Heart left ventricle (tissue), 16 donors: ENCODE data around the gene FAM241A. TPM values are rescaled to one million over a fixed set of nuclear protein-coding genes. Genes with fewer than 3 reads are reported as not detected.
"Not testable (repeated sequence)": the region's sequence is repeated elsewhere in the genome, so short reads cannot be mapped to it uniquely, and the experiment has no call there.

Experiments
- ATAC-seq, 4 donors: fragments of 200-7000 bp; cut with Tn5 transposase; one replicate each; pipeline ENCODE4 v1.9.1; 2020 to 2022; ENCODE audit warnings: moderate library complexity in 4 of 4, mild to moderate bottlenecking in 3 of 4, moderate number of reproducible peaks in 1 of 4
- DNase-seq, 5 donors: peaks; one replicate each; pipeline ENCODE4 v3.0.0-alpha.2; 2020
- H3K27ac ChIP-seq, 12 donors: fragments of 200-600 bp; sonication (generic) in 4 of 12; one replicate each; pipeline versions ENCODE4 v1.5.0 to v1.8.0; 2016 to 2022; ENCODE audit warnings: mild to moderate bottlenecking in 2 of 12
- H3K27me3 ChIP-seq, 9 donors: fragments of 200-600 bp; sonication (generic) in 2 of 9; one replicate each; pipeline versions ENCODE4 v1.5.1 to v1.8.0; 2016 to 2022; ENCODE audit warnings: mild to moderate bottlenecking in 3 of 9
- H3K36me3 ChIP-seq, 9 donors: fragments of 200-600 bp; sonication (generic) in 2 of 9; one replicate each; pipeline versions ENCODE4 v1.5.0 to v1.8.0; 2018 to 2022; ENCODE audit warnings: mild to moderate bottlenecking in 2 of 9
- H3K4me1 ChIP-seq, 12 donors: fragments of 200-600 bp; sonication (generic) in 4 of 12; one replicate each; pipeline versions ENCODE4 v1.5.0 to v1.8.0; 2016 to 2022; ENCODE audit warnings: mild to moderate bottlenecking in 3 of 12
- H3K4me3 ChIP-seq, 12 donors: fragments of 200-600 bp; sonication (generic) in 4 of 12; one replicate each; pipeline versions ENCODE4 v1.5.0 to v1.8.0; 2017 to 2022; ENCODE audit warnings: mild to moderate bottlenecking in 9 of 12, moderate library complexity in 4 of 12
- H3K9me3 ChIP-seq, 12 donors: fragments of 200-600 bp; sonication (generic) in 4 of 12; one replicate each; pipeline versions ENCODE4 v1.5.0 to v1.8.0; 2016 to 2022; ENCODE audit warnings: mild to moderate bottlenecking in 1 of 12
- POLR2A ChIP-seq, 2 donors: fragments of 450-650 bp; IDR thresholded peaks; one replicate each; pipeline ENCODE4 v1.6.1; 2017; ENCODE audit warnings: antibody characterized with exemption in 2 of 2, mild to moderate bottlenecking in 2 of 2, moderate library complexity in 2 of 2
- WGBS, 4 donors: extraction: QIAGEN DNeasy Blood & Tissue Kit in 2 of 4; methylation state at CpG; one replicate each; pipeline versions ENCODE4 v1.1.5 to v1.1.7; 2013 to 2018; 5-methylcytosine and 5-hydroxymethylcytosine counted together
- intact Hi-C, 10 donors: fragments of 100-400 bp; cut with DNase I; formaldehyde crosslinking; loops; one replicate each; pipeline versions ENCODE4 v1.11.1 to v1.14.2; 2022
- polyA plus RNA-seq, 2 donors: library from polyadenylated mRNA; stranded (reverse); fragments of 200-250 nt; gene quantifications; one replicate each; pipeline ENCODE4 v1.2.3, GENCODE V29; 2013
- total RNA-seq, 9 donors: library from RNA; depleted of rRNA in 2 of 9; stranded (reverse); fragments of >200 nt in 2 of 9; fragmentation: NEBNext Ultra II Directional in 3 of 9; extraction: Animal tissue kit (Norgen Biotek cat#: 25700) in 3 of 9; gene quantifications; one replicate each; pipeline versions ENCODE4 v1.1.0 to v1.2.4, GENCODE V29; 2016 to 2023
- TF ChIP-seq, protein P1 (sequence below), 12 donors: fragments of 200-600 bp; sonication (generic) in 4 of 12; IDR thresholded peaks; one replicate each; pipeline versions ENCODE4 v1.5.0 to v1.8.0; 2018 to 2022; ENCODE audit warnings: antibody characterized with exemption in 12 of 12, mild to moderate bottlenecking in 5 of 12
- donor health status: ischemic (EF 13 %, LVEDD 7.1; RV severe dilation, severe dysfunction).
- donor health status: healthy with polysubstance abuse.
- donor health status: DM: no; HTN: yes; CAD: no.
- donor health status: DM: no; HTN: no; CAD: no.
- donor health status: ischemic (EF 25% LVEDD 6.9; RV normal size, moderate dysfunction).
- donor health status: ischemic (EF 25% LVEDD 5.7; RV mildly dilated, moderate dysfunction).
- donor health status: healthy.
- donor health status: DM: yes; HTN: yes; CAD: no.
- donor health status: ischemic (EF 35%, LVEDD 5.7; RV mildly dilated, moderate dysfunction).
- donor health status: nonischemic (EF 11% LVEDD 7.7; RV severe dilation, severe dysfunction).
- donor health status: DM: yes; HTN: yes; CAD: no.
- donor health status: PGD.
- donor health status: ischemic (EF 29% LVEDD 5.4; RV normal size, mild dysfunction).
- donor health status: nonischemic (EF 23%, LVEDD 6.1; RV moderate dilation, normal function).

The FAM241A gene
- total and polyA plus RNA-seq, 11 donors = 5.3 to 10.3 (median 7.9) TPM

DNA sequence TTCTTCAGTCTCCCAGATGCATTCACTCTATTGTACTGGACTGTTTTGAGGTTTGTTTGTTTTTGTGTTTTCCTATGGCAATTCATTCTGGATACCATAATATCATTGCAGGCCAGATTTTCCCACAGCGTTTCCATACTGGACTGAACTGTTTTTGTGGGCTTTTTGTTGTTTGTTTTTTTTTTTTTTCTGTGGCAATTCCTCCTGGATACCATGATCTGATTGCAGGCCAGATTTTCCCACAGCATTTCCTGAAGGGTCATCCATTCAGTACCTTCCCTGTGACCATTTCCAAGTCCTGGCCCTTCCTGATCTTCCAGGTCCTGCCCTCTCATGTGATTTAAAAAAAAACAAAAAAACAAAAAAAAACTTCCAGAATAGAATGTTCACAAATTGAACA is 33.9 kb upstream of the FAM241A start:
- no peaks in the 10 kb centered on the region for H3K27me3 ChIP-seq
- 57 to 64% (median 61%) methylated on average over 1 of the region's 1 CpG for WGBS, 4 donors
- intact Hi-C loops = no loop called here
- ATAC-seq = no peak
- TF ChIP-seq, protein P1, sequence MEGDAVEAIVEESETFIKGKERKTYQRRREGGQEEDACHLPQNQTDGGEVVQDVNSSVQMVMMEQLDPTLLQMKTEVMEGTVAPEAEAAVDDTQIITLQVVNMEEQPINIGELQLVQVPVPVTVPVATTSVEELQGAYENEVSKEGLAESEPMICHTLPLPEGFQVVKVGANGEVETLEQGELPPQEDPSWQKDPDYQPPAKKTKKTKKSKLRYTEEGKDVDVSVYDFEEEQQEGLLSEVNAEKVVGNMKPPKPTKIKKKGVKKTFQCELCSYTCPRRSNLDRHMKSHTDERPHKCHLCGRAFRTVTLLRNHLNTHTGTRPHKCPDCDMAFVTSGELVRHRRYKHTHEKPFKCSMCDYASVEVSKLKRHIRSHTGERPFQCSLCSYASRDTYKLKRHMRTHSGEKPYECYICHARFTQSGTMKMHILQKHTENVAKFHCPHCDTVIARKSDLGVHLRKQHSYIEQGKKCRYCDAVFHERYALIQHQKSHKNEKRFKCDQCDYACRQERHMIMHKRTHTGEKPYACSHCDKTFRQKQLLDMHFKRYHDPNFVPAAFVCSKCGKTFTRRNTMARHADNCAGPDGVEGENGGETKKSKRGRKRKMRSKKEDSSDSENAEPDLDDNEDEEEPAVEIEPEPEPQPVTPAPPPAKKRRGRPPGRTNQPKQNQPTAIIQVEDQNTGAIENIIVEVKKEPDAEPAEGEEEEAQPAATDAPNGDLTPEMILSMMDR (IDR thresholded peaks at IDR 0.05) = no peak
- TF ChIP-seq POLR2A (IDR thresholded peaks at IDR 0.05) = no peak
- H3K4me1 ChIP-seq = peaks cover 0 to 27% (median 2%) of the 10 kb centered on the region in 12 donors
- no peak overlapping the region for H3K27ac ChIP-seq
- DNase-seq = no peak
- no peak overlapping the region for H3K4me3 ChIP-seq
- H3K36me3 ChIP-seq = no peaks in the 10 kb centered on the region
- H3K9me3 ChIP-seq = no peaks in the 10 kb centered on the region

DNA sequence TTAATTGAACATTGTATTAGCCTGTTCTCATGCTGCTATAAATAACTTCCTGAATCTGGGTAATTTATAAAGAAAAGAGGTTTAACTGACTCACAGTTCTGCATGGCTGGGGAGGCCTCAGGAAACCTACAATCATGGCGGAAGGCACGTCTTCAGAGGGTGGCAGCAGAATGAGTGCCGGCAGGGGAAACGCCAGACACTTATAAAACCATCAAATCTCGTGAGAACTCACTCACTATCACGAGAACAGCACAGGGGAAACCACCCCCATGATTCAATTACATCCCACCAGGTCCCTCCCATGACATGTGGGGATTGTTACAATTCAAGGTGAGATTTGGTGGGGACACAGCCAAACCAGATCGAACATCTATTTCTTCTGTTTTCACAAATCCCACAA is 33.2 kb upstream of the FAM241A start:
- H3K27me3 ChIP-seq, H3K36me3 ChIP-seq, H3K27ac ChIP-seq, DNase-seq, intact Hi-C loops, H3K9me3 ChIP-seq, H3K4me3 ChIP-seq, ATAC-seq: not testable (repeated sequence)
- H3K4me1 ChIP-seq = peaks cover 0 to 27% (median 2%) of the 10 kb centered on the region in 12 donors
- WGBS, 4 donors = 92 to 96% (median 94%) methylated on average over 7 of the region's 7 CpGs

DNA sequence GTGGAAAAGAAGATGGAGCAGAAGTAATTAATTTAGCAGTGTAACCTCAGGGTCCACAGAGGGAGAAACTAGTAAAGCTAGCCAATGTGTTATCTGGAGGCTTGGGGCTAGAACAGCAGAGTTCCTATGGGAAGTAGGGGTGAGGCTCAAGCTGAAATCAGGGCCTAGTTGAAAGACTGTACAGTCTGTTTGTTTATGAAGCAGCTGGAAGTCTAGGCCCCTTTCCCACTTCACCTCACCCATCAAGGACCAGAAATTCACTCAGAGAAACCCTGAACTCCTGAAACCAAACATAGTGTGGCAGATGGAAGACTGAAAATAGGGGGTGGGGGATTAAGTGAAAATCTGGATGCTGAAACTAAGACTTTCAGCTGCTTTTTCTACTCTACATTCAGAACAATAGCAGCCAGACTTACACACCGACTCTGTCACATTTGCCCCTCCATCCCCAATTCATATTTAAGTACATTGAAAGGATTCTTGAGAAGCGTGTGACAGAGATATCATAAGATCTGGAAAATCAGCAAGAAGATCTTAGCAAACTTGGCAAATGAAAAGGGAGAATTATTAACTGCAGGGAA is 32.6 kb upstream of the FAM241A start:
- ATAC-seq = no peak
- no peaks in the 10 kb centered on the region for H3K27me3 ChIP-seq
- intact Hi-C loops = no loop called here
- no peaks in the 10 kb centered on the region for H3K9me3 ChIP-seq
- no peak overlapping the region for H3K27ac ChIP-seq
- H3K36me3 ChIP-seq = no peaks in the 10 kb centered on the region
- DNase-seq = no peak
- no peak overlapping the region for H3K4me3 ChIP-seq
- WGBS, 4 donors = 89 to 96% (median 94%) methylated on average over 2 of the region's 2 CpGs
- TF ChIP-seq POLR2A (IDR thresholded peaks at IDR 0.05) = no peak
- TF ChIP-seq, protein P1 (IDR thresholded peaks at IDR 0.05) = no peak
- H3K4me1 ChIP-seq = peaks cover 0 to 27% (median 2%) of the 10 kb centered on the region in 12 donors

DNA sequence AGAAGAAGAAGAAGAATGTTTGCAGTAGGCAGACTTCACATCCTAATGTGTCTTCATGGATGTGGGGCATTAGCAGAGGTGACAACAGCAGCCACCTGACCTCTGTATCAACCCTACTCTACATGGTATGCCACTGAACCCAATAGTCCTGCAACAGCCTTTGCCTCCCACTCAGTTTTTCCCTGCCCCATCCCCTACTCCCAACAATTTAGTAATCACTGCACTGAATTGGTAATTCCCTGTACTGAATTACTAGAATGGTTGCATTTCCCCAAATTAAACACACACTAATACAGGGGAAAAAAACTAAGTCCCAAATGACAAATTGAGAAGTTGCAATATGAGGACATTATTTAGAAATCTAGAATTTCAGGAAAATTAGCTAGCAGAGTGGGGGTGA is 31.4 kb upstream of the FAM241A start:
- H3K36me3 ChIP-seq = no peaks in the 10 kb centered on the region
- TF ChIP-seq POLR2A (IDR thresholded peaks at IDR 0.05) = no peak
- H3K4me3 ChIP-seq = no peak overlapping the region
- DNase-seq (no peak), ATAC-seq (no peak)
- no peaks in the 10 kb centered on the region for H3K27me3 ChIP-seq
- intact Hi-C loops = no loop called here
- peaks cover 0 to 27% (median 2%) of the 10 kb centered on the region in 12 donors for H3K4me1 ChIP-seq
- no peak overlapping the region for H3K27ac ChIP-seq
- no peaks in the 10 kb centered on the region for H3K9me3 ChIP-seq

DNA sequence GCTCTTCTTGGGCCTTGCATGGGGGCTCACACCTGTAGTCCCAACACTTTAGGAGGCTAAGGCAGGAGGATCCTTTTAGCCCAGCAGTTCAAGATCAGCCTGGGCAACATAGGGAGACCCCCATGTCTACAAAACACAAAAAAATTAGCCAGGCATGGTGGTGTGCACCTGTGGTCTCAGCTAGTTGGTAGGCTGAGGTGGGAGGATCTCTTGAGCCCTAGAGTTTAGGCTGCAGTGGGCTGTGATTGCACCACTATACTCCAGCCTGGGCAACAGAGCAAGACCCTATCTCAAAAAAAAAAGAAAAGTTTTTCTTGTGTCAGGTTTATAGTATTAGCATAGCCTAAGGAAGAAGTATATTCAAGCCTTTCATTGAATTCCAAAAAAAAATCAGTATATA is 30.8 kb upstream of the FAM241A start:
- no peaks in the 10 kb centered on the region for H3K36me3 ChIP-seq
- DNase-seq (no peak), ATAC-seq (no peak)
- H3K4me1 ChIP-seq = peaks cover 0 to 21% (median 0%) of the 10 kb centered on the region in 12 donors
- no peaks in the 10 kb centered on the region for H3K9me3 ChIP-seq
- intact Hi-C loops = no loop called here
- TF ChIP-seq, protein P1 (IDR thresholded peaks at IDR 0.05) = no peak
- no peak for TF ChIP-seq POLR2A (IDR thresholded peaks at IDR 0.05)
- no peak overlapping the region for H3K4me3 ChIP-seq
- H3K27ac ChIP-seq = no peak overlapping the region
- no peaks in the 10 kb centered on the region for H3K27me3 ChIP-seq
